ENCODE measurements around the gene SLC25A21. TPM values are rescaled to one million over a fixed set of nuclear protein-coding genes. Genes with fewer than 3 reads are reported as not detected.

Gene SLC25A21
- total and polyA plus RNA-seq, 2 experiments from 2014 or later, result 10.6 to 12.1 TPM

DNA sequence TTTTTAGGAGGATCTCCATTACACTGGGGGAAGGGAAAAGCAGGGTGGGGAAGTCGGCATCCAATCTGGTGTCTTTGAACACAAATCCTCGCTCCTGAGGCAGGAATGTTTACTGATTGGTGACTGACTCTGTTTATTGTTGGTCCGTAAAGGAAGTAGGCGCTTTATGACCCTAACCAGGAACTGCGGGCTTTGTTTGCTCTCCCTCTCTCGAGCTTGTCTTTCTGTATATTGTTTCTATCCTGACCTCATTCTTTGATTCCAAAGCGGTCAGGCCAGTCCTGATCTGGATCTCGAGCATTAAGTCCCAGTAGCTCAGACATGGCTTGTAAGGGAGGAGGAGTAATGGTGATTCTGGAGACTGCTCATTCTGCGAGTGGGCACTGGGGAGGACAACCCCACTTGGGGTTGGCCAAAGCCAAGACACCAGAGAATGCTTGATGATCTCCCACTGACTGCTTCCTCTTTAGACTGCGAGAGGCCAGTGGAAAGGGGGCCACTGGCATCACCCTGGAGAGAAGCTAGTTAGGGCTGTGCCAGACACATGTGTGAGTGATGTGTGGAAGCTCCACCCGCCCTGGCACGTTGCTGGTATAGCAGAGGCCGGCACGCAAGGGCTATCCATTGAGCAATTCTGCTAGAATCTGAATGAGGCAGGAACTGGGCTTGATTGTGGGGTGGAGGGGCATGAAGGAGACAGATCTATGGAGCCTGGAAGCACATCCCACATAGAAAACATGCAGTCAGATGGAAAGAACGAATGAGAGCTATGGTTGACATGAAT, 316.1 kb downstream of the SLC25A21 start (continued):
- TF ChIP-seq, protein P1, sequence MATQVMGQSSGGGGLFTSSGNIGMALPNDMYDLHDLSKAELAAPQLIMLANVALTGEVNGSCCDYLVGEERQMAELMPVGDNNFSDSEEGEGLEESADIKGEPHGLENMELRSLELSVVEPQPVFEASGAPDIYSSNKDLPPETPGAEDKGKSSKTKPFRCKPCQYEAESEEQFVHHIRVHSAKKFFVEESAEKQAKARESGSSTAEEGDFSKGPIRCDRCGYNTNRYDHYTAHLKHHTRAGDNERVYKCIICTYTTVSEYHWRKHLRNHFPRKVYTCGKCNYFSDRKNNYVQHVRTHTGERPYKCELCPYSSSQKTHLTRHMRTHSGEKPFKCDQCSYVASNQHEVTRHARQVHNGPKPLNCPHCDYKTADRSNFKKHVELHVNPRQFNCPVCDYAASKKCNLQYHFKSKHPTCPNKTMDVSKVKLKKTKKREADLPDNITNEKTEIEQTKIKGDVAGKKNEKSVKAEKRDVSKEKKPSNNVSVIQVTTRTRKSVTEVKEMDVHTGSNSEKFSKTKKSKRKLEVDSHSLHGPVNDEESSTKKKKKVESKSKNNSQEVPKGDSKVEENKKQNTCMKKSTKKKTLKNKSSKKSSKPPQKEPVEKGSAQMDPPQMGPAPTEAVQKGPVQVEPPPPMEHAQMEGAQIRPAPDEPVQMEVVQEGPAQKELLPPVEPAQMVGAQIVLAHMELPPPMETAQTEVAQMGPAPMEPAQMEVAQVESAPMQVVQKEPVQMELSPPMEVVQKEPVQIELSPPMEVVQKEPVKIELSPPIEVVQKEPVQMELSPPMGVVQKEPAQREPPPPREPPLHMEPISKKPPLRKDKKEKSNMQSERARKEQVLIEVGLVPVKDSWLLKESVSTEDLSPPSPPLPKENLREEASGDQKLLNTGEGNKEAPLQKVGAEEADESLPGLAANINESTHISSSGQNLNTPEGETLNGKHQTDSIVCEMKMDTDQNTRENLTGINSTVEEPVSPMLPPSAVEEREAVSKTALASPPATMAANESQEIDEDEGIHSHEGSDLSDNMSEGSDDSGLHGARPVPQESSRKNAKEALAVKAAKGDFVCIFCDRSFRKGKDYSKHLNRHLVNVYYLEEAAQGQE (IDR thresholded peaks at IDR 0.05; ENCODE audit: unreplicated experiment), result no peak
- TF ChIP-seq EZH2phosphoT487 (IDR thresholded peaks at IDR 0.05; ENCODE audit: unreplicated experiment), result no peak
- TF ChIP-seq ZNF331 (CRISPR knock-in tag; IDR thresholded peaks at IDR 0.05; ENCODE audit: low read depth), result no peak
- TF ChIP-seq NANOG (IDR thresholded peaks at IDR 0.05; ENCODE audit: borderline replicate concordance), result no peak
- no peak for TF ChIP-seq JUNB (IDR thresholded peaks at IDR 0.05; ENCODE audit: unreplicated experiment)
- TF ChIP-seq ZNF114 (CRISPR knock-in tag; IDR thresholded peaks at IDR 0.05), result no peak

GRCh38 chr14:36855396-36855795, 317.0 kb downstream of the SLC25A21 start:
- no peaks in the 10 kb centered on the region for H3K79me2 ChIP-seq (replicated peaks; ENCODE audit: insufficient read depth)
- no peak overlapping the region for H3K4me3 Mint-ChIP-seq
- TF ChIP-seq JUNB (IDR thresholded peaks at IDR 0.05; ENCODE audit: unreplicated experiment) (no peak), EZH2phosphoT487 (IDR thresholded peaks at IDR 0.05; ENCODE audit: unreplicated experiment) (no peak), EZH2 (IDR thresholded peaks at IDR 0.05; ENCODE audit: low read depth, unreplicated experiment) (no peak), STAT1 (IDR thresholded peaks at IDR 0.05; ENCODE audit: unreplicated experiment) (no peak), ZNF114 (CRISPR knock-in tag; IDR thresholded peaks at IDR 0.05) (no peak), ZNF331 (CRISPR knock-in tag; IDR thresholded peaks at IDR 0.05; ENCODE audit: low read depth) (no peak), POLR2AphosphoS5 (IDR thresholded peaks at IDR 0.05; ENCODE audit: low read depth) (no peak)
- TF ChIP-seq, protein P2, sequence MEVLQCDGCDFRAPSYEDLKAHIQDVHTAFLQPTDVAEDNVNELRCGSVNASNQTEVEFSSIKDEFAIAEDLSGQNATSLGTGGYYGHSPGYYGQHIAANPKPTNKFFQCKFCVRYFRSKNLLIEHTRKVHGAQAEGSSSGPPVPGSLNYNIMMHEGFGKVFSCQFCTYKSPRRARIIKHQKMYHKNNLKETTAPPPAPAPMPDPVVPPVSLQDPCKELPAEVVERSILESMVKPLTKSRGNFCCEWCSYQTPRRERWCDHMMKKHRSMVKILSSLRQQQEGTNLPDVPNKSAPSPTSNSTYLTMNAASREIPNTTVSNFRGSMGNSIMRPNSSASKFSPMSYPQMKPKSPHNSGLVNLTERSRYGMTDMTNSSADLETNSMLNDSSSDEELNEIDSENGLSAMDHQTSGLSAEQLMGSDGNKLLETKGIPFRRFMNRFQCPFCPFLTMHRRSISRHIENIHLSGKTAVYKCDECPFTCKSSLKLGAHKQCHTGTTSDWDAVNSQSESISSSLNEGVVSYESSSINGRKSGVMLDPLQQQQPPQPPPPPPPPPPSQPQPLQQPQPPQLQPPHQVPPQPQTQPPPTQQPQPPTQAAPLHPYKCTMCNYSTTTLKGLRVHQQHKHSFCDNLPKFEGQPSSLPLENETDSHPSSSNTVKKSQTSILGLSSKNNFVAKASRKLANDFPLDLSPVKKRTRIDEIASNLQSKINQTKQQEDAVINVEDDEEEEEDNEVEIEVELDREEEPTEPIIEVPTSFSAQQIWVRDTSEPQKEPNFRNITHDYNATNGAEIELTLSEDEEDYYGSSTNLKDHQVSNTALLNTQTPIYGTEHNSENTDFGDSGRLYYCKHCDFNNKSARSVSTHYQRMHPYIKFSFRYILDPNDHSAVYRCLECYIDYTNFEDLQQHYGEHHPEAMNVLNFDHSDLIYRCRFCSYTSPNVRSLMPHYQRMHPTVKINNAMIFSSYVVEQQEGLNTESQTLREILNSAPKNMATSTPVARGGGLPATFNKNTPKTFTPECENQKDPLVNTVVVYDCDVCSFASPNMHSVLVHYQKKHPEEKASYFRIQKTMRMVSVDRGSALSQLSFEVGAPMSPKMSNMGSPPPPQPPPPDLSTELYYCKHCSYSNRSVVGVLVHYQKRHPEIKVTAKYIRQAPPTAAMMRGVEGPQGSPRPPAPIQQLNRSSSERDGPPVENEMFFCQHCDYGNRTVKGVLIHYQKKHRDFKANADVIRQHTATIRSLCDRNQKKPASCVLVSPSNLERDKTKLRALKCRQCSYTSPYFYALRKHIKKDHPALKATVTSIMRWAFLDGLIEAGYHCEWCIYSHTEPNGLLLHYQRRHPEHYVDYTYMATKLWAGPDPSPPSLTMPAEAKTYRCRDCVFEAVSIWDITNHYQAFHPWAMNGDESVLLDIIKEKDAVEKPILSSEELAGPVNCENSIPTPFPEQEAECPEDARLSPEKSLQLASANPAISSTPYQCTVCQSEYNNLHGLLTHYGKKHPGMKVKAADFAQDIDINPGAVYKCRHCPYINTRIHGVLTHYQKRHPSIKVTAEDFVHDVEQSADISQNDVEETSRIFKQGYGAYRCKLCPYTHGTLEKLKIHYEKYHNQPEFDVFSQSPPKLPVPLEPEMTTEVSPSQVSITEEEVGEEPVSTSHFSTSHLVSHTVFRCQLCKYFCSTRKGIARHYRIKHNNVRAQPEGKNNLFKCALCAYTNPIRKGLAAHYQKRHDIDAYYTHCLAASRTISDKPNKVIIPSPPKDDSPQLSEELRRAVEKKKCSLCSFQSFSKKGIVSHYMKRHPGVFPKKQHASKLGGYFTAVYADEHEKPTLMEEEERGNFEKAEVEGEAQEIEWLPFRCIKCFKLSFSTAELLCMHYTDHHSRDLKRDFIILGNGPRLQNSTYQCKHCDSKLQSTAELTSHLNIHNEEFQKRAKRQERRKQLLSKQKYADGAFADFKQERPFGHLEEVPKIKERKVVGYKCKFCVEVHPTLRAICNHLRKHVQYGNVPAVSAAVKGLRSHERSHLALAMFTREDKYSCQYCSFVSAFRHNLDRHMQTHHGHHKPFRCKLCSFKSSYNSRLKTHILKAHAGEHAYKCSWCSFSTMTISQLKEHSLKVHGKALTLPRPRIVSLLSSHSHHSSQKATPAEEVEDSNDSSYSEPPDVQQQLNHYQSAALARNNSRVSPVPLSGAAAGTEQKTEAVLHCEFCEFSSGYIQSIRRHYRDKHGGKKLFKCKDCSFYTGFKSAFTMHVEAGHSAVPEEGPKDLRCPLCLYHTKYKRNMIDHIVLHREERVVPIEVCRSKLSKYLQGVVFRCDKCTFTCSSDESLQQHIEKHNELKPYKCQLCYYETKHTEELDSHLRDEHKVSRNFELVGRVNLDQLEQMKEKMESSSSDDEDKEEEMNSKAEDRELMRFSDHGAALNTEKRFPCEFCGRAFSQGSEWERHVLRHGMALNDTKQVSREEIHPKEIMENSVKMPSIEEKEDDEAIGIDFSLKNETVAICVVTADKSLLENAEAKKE (CRISPR knock-in tag; IDR thresholded peaks at IDR 0.05), result no peak
- TF ChIP-seq, protein P3, sequence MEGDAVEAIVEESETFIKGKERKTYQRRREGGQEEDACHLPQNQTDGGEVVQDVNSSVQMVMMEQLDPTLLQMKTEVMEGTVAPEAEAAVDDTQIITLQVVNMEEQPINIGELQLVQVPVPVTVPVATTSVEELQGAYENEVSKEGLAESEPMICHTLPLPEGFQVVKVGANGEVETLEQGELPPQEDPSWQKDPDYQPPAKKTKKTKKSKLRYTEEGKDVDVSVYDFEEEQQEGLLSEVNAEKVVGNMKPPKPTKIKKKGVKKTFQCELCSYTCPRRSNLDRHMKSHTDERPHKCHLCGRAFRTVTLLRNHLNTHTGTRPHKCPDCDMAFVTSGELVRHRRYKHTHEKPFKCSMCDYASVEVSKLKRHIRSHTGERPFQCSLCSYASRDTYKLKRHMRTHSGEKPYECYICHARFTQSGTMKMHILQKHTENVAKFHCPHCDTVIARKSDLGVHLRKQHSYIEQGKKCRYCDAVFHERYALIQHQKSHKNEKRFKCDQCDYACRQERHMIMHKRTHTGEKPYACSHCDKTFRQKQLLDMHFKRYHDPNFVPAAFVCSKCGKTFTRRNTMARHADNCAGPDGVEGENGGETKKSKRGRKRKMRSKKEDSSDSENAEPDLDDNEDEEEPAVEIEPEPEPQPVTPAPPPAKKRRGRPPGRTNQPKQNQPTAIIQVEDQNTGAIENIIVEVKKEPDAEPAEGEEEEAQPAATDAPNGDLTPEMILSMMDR (conservative IDR thresholded peaks at IDR 0.05; ENCODE audit: low read depth in 2 of 2), result no peak

More at GRCh38 chr14:36855396-36855795, 317.0 kb downstream of the SLC25A21 start:
- H3K36me3 Mint-ChIP-seq (ENCODE audit: low read depth), result no peaks in the 10 kb centered on the region
- H4K20me1 ChIP-seq (replicated peaks; ENCODE audit: insufficient read depth), result no peaks in the 10 kb centered on the region
- no peak overlapping the region for H3K4me3 ChIP-seq
- no peaks in the 10 kb centered on the region for H3K9me3 Mint-ChIP-seq
- H3K27me3 Mint-ChIP-seq (ENCODE audit: insufficient read depth, low read depth, poor library complexity), result peaks cover 4% of the 10 kb centered on the region
- ATAC-seq (no peak), DNase-seq (ENCODE audit: low spot score) (no peak)
- H3F3A ChIP-seq (replicated peaks; ENCODE audit: low read depth), result no peaks in the 10 kb centered on the region
- H3K36me3 ChIP-seq (ENCODE audit: insufficient read depth), result no peaks in the 10 kb centered on the region
- no peak overlapping the region for H3K27ac Mint-ChIP-seq
- no peak overlapping the region for H3K4me2 ChIP-seq
- H3K27me3 ChIP-seq (ENCODE audit: insufficient read depth), result no peaks in the 10 kb centered on the region
- H3K4me1 Mint-ChIP-seq, result peaks cover 38% of the 10 kb centered on the region
- no peak overlapping the region for H2AFZ ChIP-seq
- no peak overlapping the region for H3K27ac ChIP-seq (ENCODE audit: low read depth)
- peaks cover 9% of the 10 kb centered on the region; the same call in 1 of the 2 replicates for H3K4me1 ChIP-seq (ENCODE audit: insufficient read depth)
- no peaks in the 10 kb centered on the region for H3K9me2 ChIP-seq (ENCODE audit: insufficient read depth)

Data from GM23338 (cell line).